ENCODE results near the gene ALDH1B1.
"Not testable (repeated sequence)": the region's sequence is repeated elsewhere in the genome, so short reads cannot be mapped to it uniquely, and the experiment has no call there.

Gene ALDH1B1

DNA sequence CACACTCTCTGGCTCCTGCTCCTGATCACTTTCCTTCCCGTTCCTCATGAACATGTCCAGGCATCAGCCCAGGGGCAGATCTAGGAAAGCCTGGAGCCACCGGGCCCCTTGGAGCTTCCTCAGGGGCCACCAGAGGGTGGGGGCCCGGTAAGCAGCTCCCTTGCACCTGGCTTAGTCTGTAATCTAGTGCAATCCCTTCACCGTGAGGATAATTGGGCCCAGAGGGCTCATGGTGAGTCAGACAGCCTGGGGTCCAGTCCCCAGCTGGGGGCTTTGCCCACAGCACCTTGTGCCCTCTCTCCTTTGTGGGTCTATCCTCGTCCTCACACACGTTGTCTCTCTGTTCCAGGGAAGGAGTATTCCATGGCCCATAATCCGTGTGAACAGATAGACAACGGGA, 10.4 kb upstream of the ALDH1B1 start:
- no peak overlapping the region for H3K4me3 ChIP-seq (ENCODE audit: low read length)
- no peak for DNase-seq (ENCODE audit: low read depth, low spot score)

DNA sequence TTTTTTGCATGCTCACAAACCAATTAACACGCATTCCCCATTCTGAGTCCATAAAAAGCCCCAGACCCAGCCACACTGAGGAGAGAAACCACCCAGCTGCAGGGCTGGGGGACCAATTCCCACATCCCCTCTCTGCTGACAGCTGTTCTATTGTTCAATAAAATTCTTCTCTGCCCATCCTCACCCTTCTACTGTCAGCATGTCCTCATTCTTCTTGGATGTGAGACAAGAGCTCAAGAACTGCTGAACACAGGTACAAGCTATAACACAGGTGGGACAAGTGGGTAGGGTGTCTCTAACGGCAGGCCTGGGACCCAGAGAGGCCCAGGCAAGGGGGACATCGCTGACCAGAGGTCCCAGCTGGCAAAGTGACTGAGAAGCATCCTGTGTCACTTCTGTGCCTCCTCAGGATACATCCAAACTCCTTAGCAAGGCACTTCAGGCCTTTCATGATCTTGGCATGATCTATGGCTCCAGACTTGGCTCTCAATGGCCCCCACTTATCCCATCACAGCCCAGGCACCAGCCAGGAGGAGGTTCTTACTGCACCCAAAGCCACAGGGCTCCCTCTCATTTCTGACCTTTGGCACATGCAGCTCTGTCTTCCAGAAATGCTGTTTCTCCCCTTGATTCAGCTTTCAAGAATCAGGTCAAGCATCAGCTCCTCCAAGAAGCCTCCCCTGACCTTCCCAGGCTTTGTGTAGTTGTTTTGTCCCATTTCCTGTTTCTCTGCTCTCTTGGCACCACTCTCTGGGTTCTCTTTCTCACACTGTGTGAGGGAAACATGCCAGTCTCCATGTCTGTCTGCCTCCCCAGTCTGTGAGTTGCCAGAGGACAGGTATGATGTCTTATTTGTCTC, 7.3 kb upstream of the ALDH1B1 start:
- no peak for DNase-seq (ENCODE audit: low read depth, low spot score)
- no peak overlapping the region for H3K4me3 ChIP-seq (ENCODE audit: low read length)

DNA sequence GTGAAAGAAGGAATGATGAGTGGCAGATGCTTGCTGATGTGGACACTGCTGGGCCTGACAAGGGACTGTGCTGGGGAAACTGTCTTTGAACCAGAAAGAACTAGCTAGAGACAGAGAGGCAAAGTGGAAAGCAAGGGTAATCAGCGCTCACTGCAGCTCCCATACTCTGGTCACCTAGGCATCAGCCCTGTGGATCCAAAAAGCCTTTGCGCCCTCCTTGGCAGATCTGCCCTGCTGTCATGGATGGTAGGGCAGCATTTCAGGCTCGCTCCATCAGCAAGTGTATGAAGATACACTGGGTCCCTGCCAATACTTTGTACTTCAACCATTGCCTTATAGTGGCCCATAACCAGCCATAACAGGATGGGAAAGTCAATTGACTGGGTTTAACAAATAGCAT, 6.6 kb upstream of the ALDH1B1 start:
- no peak for DNase-seq (ENCODE audit: low read depth, low spot score)
- no peak overlapping the region for H3K4me3 ChIP-seq (ENCODE audit: low read length)

DNA sequence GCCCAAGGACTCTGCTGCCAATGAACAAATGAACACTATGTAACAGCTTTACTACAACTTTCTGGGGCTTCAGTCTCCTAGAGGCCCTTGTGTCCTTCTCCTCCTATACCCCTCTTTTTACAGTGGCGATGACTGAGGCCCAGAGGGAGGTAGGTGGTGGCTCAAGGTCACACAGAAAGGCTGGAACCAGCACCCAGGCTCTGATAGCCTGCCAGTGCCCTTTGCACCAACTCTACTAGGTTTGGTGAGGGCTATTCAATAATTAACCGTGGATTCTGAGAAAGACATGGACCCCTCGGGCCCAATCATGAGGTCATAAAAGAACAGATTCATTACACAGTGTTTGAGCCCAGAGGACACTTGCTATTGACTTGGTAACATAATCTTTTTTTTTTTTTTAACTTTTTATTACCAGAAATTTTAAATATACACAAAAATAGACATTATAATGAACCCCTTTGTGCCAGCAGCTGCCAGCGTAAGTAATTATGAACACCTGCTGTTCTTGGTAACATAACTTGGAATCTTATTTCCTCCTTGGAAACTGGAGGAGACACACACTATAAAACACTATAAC, 6.1 kb upstream of the ALDH1B1 start:
- H3K4me3 ChIP-seq (ENCODE audit: low read length): no peak overlapping the region
- no peak for DNase-seq (ENCODE audit: low read depth, low spot score)

DNA sequence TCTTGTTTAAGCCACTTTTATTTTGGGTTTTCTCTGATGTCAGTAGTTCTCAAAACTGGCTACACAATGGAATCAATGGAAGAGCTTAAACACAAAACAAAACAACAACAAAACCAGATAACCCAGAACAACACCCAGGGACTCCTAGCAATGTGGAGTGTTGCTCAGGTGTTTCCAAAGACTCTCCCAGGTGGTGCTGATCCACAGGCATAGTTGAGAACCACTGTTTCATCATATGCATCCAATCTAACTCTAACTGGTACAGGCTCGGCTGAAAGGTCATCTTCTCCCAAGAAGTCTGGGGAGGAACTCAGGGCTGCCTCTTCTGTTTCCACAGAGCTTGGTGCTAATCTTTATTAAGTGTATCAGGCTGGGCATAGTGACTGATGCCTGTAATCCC, 5.4 kb upstream of the ALDH1B1 start:
- H3K4me3 ChIP-seq (ENCODE audit: low read length): no peak overlapping the region
- DNase-seq (ENCODE audit: low read depth, low spot score): no peak

DNA sequence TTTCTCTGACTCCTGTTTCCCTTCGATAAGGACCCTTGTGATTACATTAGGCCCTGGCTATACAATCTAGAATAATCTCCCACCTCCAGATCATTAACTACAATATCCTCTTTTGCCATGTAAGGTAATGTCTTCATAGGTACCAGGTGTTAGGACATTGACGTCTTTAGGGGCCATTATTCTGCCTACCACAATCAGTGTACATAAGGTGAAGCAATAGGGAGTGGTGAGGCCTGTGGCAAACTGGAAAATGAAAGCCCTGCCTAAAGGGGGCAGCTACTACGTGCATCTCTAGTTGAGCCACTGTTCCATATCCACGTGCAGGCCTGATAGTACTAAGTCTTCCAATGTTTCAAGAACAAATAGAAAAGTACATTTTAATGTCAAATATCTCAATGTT, 4.8 kb upstream of the ALDH1B1 start:
- no peak overlapping the region for H3K4me3 ChIP-seq (ENCODE audit: low read length)
- DNase-seq (ENCODE audit: low read depth, low spot score): no peak

DNA sequence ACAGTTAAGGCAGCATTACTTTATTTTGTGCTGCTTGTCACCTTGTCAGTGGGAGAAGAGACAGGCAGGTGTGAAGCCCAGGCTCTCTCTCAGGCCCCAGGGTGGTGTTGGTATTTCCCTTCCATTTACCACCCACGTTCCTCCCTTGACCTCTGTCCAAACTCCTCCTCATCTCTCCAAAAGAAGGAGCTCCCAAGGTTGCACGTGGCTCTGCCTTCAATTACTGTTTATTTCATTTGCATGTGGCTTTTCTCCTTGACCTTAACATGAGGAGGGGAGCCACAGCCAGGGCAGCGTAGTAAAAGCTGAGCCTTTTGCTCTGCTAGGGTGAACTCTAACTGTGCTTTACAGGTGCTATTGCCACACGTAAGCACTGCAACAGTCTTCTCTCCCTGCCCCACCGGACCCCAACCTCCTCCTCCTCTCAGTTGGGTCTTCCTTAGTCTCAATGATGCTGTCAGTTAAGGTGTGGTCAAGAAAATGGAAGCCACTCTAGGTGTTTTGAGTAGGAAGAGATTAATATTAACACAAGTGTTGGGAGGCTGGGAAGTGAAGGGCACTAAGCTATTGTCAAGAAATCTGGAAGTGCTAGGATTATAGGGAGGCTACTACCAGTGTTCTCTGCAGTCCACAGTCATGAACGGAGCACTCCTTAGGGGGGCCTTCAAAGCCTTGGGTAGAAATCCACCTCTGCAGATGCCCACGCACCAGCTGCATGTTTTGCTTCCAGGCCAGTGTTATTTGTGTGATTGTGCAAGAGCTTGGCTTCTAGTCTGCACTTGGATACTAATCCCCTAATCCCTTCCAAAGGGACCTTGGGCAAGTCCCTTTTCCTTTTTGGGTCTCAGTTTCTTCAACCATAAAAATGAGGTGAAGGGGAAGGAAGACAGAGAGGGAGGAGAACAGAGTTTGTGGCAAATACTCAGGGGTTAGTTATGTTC, 3.9 kb upstream of the ALDH1B1 start:
- no peak for DNase-seq (ENCODE audit: low read depth, low spot score)

DNA sequence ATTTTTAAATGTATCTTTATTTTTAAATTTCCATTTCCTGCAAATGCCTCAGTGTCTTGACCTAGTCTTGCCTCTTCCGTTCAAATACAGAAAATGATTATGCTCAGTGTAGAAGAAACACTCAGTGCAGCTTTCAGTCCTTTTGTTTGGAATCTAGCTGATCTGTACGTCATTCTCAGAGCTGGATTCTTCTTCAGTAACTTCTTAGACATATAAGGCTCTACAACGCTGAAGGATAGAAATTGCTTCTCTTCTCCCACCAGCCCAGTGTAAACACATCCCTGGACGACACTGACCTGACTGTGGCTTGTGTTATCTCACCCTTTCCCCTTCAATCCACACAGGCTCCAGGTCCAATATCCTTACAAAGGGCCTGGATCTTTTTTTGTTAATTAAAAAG, 3.2 kb upstream of the ALDH1B1 start:
- DNase-seq (ENCODE audit: low read depth, low spot score): no peak
- no peak overlapping the region for H3K4me3 ChIP-seq (ENCODE audit: low read length)

More for the DNA sequence above, 3.9 kb upstream of the ALDH1B1 start:
- no peak overlapping the region for H3K4me3 ChIP-seq (ENCODE audit: low read length)

DNA sequence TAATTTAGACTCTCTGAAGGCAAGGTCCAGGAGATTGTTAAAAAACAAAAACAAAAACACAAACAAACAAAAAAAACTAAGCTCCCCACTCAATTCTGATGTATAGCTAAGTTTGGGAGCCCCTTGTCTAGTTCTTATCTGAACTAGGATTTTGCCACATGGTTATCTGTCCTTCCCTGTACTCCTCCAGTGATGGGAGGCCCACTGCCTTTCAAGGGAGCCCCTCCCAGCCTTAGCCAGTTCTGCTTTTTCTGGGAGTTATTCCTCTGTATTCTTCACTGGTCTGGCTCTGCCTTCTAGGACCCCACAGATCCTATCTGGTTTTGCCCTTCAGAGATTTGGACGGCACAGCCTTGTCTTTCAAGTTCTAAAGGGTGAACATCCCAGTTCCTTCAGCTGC, 2.1 kb upstream of the ALDH1B1 start:
- no peak for DNase-seq (ENCODE audit: low read depth, low spot score)
- no peak overlapping the region for H3K4me3 ChIP-seq (ENCODE audit: low read length)

DNA sequence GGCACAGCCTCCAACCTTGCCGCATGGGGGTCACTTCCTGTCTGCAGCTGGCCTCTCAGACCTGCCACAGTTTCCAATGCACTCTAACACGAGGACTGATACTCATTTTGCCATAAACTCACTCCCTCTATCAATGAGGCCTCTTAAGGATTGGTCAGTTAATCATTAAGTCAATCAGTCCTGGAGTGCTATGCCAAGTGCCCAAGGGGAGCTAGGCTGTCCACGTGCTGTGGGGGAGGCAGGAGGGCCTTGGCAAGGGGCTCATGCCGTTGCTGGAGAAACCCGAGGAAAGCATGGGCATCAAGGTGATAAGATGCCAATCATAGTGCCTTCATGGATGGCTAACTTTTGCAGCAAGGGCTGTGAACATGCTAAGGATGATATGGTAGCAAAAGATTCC, 1.7 kb upstream of the ALDH1B1 start:
- H3K4me3 ChIP-seq (ENCODE audit: low read length): no peak overlapping the region
- no peak for DNase-seq (ENCODE audit: low read depth, low spot score)

DNA sequence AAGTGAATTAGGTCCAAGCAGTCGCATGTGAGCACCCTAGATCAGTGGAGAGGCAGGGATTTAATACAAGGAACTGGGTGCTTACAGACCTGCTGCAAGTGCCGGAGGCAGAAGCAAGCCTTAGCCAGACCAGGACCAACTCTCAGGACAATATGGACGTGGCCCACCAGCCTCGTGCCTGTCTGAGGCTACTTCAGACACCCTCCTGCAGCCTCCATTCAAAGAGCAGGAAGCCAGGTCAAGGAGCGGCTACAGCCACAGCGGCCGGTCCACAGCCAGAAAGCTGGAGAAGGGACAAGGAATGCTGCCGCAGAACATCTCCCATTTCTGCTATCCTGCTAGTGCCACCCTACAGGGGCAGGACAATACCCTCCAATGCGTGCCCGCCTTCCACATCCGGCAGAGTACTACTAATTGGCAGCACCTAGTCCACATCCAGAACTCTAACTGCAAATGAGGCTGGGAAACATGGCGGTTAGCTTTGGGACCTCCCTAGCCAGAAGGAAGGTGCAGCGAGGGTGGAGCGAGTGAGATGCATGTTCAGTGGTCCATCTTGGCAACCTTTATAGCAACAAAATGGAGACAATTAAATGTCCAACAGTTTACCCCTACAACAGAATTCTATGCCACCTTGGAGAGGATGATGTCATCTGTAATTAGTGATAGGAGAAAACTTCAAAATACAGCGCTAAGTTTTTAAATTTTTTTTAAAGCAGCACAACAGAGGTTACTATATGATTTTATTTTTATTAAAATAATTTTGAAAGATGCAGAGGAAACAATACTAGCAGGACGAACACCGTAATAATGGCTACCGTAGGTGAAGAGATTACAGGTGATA, 1.0 kb upstream of the ALDH1B1 start:
- no peak for DNase-seq (ENCODE audit: low read depth, low spot score)
- H3K4me3 ChIP-seq (ENCODE audit: low read length): no peak overlapping the region

DNA sequence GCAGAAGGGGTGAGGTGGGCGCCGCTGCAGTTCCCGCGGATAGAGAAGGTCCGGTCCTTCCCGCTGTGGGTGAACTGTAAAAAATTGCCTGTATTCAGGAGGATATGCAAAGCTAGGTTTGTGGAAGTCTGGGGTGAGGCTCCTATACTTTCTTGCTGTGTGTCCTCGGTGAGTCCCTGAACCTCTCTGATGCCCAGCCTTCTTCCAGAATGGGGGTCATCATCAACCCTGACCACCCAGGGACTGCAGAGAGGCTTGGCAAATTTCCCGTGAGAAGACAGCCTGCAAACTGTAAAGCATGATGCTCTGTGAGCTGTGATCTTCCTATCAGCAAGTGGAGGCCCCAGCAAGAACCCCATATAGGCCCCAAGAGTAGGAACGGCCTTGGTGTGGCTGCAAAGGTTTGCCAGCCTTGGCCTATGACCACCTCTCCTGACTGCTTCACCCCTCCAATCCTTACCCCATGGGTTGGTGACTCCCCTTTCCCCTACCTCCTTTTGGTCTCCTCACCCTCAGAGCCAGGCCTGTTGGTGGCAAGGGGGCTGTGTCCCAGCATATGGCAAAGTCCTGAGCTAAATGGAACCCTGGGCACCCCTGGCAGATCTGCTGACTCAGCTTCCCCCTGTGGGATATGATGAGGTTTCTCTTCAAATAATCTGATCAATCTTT, 760 bp downstream of the ALDH1B1 start:
- no peak for DNase-seq (ENCODE audit: low read depth, low spot score)
- no peak overlapping the region for H3K4me3 ChIP-seq (ENCODE audit: low read length)

DNA sequence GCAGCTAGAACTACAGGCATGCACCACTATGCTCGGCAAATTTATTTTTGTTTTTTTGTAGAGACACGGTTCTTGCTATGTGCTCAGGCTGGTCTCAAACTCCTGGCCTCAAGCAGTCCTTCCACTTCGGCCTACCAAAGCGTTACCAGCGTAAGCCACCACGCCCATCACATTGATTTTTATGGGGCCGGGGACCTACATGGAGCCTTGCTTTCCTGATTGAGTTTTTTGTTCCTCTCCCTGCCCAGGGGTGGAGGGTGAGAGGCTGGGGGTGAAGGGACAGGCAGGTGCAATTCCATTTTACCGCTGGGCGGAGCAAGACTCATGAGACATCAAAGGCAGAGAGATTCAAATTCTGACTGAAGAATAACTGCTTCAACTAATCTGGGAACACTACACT, 1.9 kb downstream of the ALDH1B1 start:
- DNase-seq (ENCODE audit: low read depth, low spot score): no peak
- no peak overlapping the region for H3K4me3 ChIP-seq (ENCODE audit: low read length)

DNA sequence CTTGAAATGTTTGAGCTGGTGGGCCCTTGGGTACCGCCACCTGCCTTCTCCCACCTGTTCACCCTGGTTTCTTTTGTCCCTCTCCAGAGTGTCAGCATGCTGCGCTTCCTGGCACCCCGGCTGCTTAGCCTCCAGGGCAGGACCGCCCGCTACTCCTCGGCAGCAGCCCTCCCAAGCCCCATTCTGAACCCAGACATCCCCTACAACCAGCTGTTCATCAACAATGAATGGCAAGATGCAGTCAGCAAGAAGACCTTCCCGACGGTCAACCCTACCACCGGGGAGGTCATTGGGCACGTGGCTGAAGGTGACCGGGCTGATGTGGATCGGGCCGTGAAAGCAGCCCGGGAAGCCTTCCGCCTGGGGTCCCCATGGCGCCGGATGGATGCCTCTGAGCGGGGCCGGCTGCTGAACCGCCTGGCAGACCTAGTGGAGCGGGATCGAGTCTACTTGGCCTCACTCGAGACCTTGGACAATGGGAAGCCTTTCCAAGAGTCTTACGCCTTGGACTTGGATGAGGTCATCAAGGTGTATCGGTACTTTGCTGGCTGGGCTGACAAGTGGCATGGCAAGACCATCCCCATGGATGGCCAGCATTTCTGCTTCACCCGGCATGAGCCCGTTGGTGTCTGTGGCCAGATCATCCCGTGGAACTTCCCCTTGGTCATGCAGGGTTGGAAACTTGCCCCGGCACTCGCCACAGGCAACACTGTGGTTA, 3.3 kb downstream of the ALDH1B1 start:
- no peak for DNase-seq (ENCODE audit: low read depth, low spot score)
- H3K4me3 ChIP-seq (ENCODE audit: low read length): no peak overlapping the region

DNA sequence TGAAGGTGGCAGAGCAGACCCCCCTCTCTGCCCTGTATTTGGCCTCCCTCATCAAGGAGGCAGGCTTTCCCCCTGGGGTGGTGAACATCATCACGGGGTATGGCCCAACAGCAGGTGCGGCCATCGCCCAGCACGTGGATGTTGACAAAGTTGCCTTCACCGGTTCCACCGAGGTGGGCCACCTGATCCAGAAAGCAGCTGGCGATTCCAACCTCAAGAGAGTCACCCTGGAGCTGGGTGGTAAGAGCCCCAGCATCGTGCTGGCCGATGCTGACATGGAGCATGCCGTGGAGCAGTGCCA, 3.8 kb downstream of the ALDH1B1 start:
- no peak for DNase-seq (ENCODE audit: low read depth, low spot score)
- no peak overlapping the region for H3K4me3 ChIP-seq (ENCODE audit: low read length)

DNA sequence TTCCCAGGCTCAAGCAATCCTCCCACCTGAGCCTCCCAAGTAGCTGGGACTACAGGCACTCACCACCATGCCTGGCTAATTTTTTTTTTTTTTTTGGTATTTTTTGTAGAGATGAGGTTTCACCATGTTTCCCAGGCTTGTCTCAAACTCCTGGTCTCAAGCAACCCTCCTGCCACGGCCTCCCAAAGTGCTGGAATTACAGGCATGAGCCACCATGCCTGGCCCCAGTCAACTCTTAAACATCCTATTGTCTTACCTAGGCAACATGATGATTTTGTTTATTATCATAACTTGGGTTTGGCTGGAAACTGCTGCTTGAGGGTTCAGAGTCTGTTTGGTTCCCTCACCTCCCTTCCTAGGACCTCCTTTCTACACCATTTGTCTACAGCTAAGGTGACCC, 6.7 kb downstream of the ALDH1B1 start:
- H3K4me3 ChIP-seq (ENCODE audit: low read length); DNase-seq (ENCODE audit: low read depth, low spot score): not testable (repeated sequence)

DNA sequence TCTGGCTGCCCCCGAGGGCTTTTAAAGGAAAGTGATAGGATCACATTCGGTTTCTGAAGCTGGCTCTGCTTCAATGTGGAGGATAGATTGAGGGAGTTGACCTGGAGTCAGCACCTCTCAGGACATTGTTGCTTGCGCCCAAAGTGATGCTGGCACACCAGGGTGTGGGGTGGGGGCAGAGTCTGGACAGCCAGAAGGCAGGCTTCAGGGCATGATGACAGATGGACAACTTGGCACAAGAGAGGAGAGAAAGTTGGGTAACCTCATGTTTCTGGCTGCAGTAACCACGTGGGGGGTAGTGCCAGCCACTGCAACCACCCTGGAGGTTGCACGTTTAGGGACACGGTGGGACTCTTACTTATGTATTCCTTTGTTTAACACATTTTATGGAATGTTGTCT, 9.5 kb downstream of the ALDH1B1 start:
- no peak for DNase-seq (ENCODE audit: low read depth, low spot score)
- H3K4me3 ChIP-seq (ENCODE audit: low read length): no peak overlapping the region

DNA sequence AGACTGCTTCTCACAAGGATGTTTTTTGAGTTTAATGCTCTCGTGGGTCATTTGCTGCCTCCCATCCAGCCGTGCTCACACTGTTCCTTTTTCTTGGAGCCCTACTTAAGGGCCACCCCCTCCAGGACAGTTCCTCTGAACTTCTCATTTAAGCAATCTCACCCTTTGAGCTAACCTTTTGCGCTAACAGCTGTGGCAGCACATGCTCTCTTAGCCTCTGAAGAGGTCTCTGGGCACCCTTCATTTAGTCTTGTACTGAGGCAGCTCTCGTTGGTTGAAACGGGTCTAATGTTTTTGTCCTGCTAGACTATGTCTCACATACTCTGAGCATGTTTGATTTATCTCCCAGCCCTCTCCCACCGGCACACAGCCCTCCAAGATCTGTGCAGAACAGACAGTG, 11.8 kb downstream of the ALDH1B1 start:
- H3K4me3 ChIP-seq (ENCODE audit: low read length): no peak overlapping the region
- DNase-seq (ENCODE audit: low read depth, low spot score): no peak

Measured in Jurkat, Clone E6-1 (cell line).